NT2/D1 (cell line): Measurements from ENCODE around the gene CCDC194.

Source experiments
- SUZ12 ChIP-seq: IDR thresholded peaks from 2 replicates; pipeline ENCODE4 v1.6.1; 2011; ENCODE audit not compliant: insufficient read length, insufficient read depth; ENCODE audit errors: extremely low read depth
- YY1 ChIP-seq: IDR thresholded peaks from 2 replicates; pipeline ENCODE4 v1.6.1; 2011; ENCODE audit not compliant: insufficient read length, insufficient read depth

DNA sequence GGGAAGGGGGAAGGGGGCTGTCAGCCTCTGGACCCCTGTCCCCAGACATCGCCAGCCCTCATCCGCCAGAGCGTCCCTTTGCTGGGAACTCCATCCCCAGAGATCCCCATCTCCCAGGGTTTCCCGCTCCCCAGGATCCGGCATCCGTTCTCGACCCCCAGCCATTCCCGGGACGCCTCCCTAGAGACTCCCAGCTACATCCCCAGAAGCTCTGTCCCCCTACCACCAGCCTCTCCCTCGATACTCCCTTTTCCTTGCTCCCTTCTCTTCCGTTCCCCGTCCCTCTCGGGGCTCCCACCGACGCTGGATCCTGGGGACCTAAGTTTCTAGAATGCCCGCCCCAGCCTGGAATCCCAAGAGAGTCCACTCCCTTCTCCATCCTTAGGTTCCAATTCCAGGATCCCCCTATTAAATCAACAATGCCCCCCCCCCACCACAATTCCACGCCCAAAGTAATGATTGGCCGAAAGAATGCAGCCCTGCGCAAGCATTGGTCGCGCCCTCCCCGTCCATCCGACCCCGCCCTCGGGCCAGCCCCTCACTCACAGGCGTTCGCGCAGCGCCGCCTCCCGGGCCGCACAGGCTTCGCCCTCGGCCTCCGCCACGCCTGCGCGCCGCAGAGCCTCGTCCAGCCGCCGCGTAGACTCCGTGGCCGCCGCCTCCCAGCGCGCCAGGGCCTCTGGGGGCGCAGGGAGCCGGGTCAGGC, 3.2 kb downstream of the CCDC194 start:
- TF ChIP-seq YY1: no peak
- TF ChIP-seq SUZ12: no peak
